Right cardiac atrium (tissue), 5 donors: ENCODE measurements around the gene GFPT1. TPM values are rescaled to one million over a fixed set of nuclear protein-coding genes. Genes with fewer than 3 reads are reported as not detected.
A peak's percentile ranks its signal among the peaks of the same experiment; 100 is the strongest.

Experiments
- ATAC-seq, 2 donors: fragments of 200-7000 bp; cut with Tn5 transposase; one replicate each; pipeline versions ENCODE4 v1.8.0 to v1.9.1; 2020; ENCODE audit warnings: moderate library complexity in 2 of 2, mild to moderate bottlenecking in 1 of 2
- DNase-seq, 3 donors: peaks; one replicate each; pipeline ENCODE4 v3.0.0-alpha.2; 2020
- H3K27ac ChIP-seq: one replicate; pipeline ENCODE4 v1.5.1; 2013; ENCODE audit warnings: mild to moderate bottlenecking, low read length, control low read depth, moderate library complexity
- H3K27me3 ChIP-seq: one replicate; pipeline ENCODE4 v1.6.1; 2013; ENCODE audit not compliant: control insufficient read depth, insufficient read depth
- H3K4me1 ChIP-seq: one replicate; pipeline ENCODE4 v1.6.1; 2013; ENCODE audit warnings: low read length; ENCODE audit not compliant: control insufficient read depth, insufficient read depth
- H3K4me3 ChIP-seq: one replicate; pipeline ENCODE4 v1.5.1; 2013; ENCODE audit warnings: low read length, control low read depth
- H3K9me3 ChIP-seq: one replicate; pipeline ENCODE4 v1.6.1; 2013; ENCODE audit warnings: low read length; ENCODE audit not compliant: control insufficient read depth
- WGBS: extraction: QIAGEN DNeasy Blood & Tissue Kit; methylation state at CpG from one replicate; pipeline ENCODE4 v1.1.7; 2013; 5-methylcytosine and 5-hydroxymethylcytosine counted together
- intact Hi-C, 4 donors: fragments of 100-400 bp; cut with DNase I; formaldehyde crosslinking; loops; one replicate each; pipeline versions ENCODE4 v1.11.0 to v1.14.0; 2022 to 2023
- polyA plus RNA-seq: library from polyadenylated mRNA; stranded (reverse); fragments of 200-250 nt; gene quantifications from one replicate; pipeline ENCODE4 v1.2.3, GENCODE V29; 2013
- total RNA-seq, 4 donors: library from RNA; stranded (reverse); fragmentation: NEBNext Ultra II Directional; extraction: Animal tissue kit (Norgen Biotek cat#: 25700); gene quantifications; one replicate each; pipeline ENCODE4 v1.2.1, GENCODE V29; 2021
- donor health status: healthy with polysubstance abuse.
- donor health status: DM: no; HTN: yes; CAD: no.
- donor health status: DM: no; HTN: no; CAD: no.
- donor health status: DM: no; HTN: yes; CAD: no; lungs with severe emphysema.
- donor health status: DM: yes; HTN: yes; CAD: no.

GFPT1 gene
- total and polyA plus RNA-seq, 5 donors, result 7.2 to 53.3 (median 35.5) TPM

GRCh38 chr2:69288429-69288828 lies 98.6 kb downstream of the GFPT1 start:
- Histone ChIP-seq H3K4me3 (no peak overlapping the region), H3K9me3 (no peaks in the 10 kb centered on the region), H3K27me3 (no peaks in the 10 kb centered on the region), H3K4me1 (no peaks in the 10 kb centered on the region), H3K27ac (no peak overlapping the region)
- no peak for ATAC-seq
- intact Hi-C loops, result no loop called here
- DNase-seq, result no peak
- WGBS, result 88% methylated on average over 1 of the region's 1 CpG

DNA sequence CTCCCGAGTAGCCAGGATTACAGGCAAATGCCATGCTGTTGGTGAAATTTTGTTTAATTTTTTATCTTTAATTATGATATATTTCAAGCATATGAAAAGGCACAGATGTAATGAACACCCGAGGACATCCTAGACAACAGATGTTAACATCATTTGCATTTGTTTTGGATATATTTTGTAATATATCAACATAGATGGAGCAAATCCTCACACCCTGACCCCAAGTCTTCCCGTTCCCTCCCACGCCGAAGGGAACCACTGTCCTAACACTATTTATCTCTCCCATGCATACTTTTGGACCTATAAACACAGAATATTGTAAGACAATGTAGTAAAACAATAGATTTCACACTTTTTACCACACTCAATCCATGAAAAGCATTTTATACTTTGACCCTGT lies 99.5 kb downstream of the GFPT1 start:
- Histone ChIP-seq H3K27me3 (no peaks in the 10 kb centered on the region), H3K4me1 (no peaks in the 10 kb centered on the region), H3K4me3 (no peak overlapping the region), H3K27ac (no peak overlapping the region), H3K9me3 (no peaks in the 10 kb centered on the region)
- DNase-seq, result no peak
- WGBS, result 86% methylated on average over 5 of the region's 5 CpGs
- intact Hi-C loops, result no loop called here
- no peak for ATAC-seq

DNA sequence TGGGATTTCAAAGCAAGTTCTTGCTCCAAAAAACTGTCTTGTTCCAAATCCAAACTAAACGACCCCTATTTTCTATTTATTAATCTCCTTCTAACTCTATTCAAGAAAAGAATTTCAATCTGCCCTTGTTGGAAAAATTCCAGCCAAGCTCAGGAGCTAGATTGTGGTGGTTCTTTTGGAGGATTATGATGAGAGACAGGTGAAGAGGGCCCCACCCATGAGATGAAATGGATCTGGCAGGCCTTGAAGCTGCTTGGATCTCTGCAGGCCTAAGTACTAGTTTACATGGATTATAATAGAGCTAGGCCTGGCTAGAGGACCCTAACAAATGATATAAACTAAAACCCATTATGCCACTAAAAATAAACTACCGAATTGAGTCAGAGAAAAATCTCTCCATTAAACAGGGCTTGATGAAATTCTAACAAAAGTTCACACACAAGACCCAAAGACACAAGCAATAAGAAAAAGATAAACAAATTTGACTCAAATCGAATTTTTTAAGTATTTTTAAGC lies 101.6 kb downstream of the GFPT1 start:
- H3K27ac ChIP-seq, result no peak overlapping the region

DNA sequence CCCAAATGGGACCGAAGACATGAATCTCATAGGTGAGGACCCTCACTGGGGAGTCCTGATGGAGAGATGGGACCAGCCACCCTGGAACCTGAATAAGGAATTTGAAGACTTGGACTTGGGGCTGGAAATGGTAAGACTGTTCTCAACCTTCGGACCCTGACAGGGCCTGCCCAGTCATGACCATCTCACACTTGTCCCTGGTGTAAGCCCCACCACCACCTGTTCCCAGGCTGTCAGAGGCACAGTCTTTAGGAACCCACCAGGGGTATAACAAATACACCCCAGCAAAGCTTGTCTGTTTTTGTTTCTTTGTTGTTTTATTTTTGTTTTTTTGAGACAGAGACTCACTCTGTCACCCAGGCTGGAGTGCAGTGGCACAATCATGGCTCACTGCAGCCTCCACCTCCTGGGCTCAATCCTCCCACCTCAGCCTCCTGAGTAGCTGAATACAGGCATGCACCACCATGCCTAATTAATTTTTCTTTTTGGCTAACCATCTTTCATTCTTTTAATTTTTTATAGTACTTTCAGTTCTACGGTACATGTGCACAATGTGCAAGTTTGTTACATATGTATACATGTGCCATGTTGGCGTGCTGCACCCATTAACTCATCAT lies 106.1 kb downstream of the GFPT1 start:
- ATAC-seq, result no peak

More for the DNA sequence above, 101.6 kb downstream of the GFPT1 start:
- no peak overlapping the region for H3K4me3 ChIP-seq
- no peaks in the 10 kb centered on the region for H3K9me3 ChIP-seq
- no peaks in the 10 kb centered on the region for H3K4me1 ChIP-seq
- H3K27me3 ChIP-seq, result no peaks in the 10 kb centered on the region
- 63% methylated on average over 3 of the region's 3 CpGs for WGBS
- no peak for ATAC-seq
- intact Hi-C loops, result no loop called here
- no peak for DNase-seq

GRCh38 chr2:69279931-69280681 lies 106.9 kb downstream of the GFPT1 start:
- Histone ChIP-seq H3K9me3 (no peaks in the 10 kb centered on the region), H3K4me3 (no peak overlapping the region), H3K4me1 (peaks cover 2% of the 10 kb centered on the region), H3K27me3 (no peaks in the 10 kb centered on the region), H3K27ac (no peak overlapping the region)
- DNase-seq (peak in 1 of 3 donors; percentile 29), ATAC-seq (peak; percentile 31 to 59)
- intact Hi-C loops, result no loop called here
- WGBS, result 70% methylated on average over 9 of the region's 9 CpGs

More for the DNA sequence above, 106.1 kb downstream of the GFPT1 start:
- intact Hi-C loops, result no loop called here
- Histone ChIP-seq H3K4me3 (no peak overlapping the region), H3K4me1 (peaks cover 2% of the 10 kb centered on the region), H3K27me3 (no peaks in the 10 kb centered on the region), H3K27ac (no peak overlapping the region), H3K9me3 (no peaks in the 10 kb centered on the region)
- no peak for DNase-seq
- 96% methylated on average over 4 of the region's 4 CpGs for WGBS

GRCh38 chr2:69279211-69279610 lies 107.8 kb downstream of the GFPT1 start:
- H3K9me3 ChIP-seq, result no peaks in the 10 kb centered on the region
- intact Hi-C loops, result no loop called here
- peaks cover 2% of the 10 kb centered on the region for H3K4me1 ChIP-seq
- ATAC-seq (no peak), DNase-seq (no peak)
- no peak overlapping the region for H3K4me3 ChIP-seq
- no peak overlapping the region for H3K27ac ChIP-seq
- WGBS, result 96% methylated on average over 2 of the region's 2 CpGs
- H3K27me3 ChIP-seq, result no peaks in the 10 kb centered on the region

GRCh38 chr2:69278366-69278765 lies 108.7 kb downstream of the GFPT1 start:
- peaks cover 2% of the 10 kb centered on the region for H3K4me1 ChIP-seq
- no peak for ATAC-seq
- 38% methylated on average over 5 of the region's 5 CpGs for WGBS
- no peaks in the 10 kb centered on the region for H3K9me3 ChIP-seq
- no peak overlapping the region for H3K4me3 ChIP-seq
- intact Hi-C loops, result no loop called here
- no peak for DNase-seq
- H3K27ac ChIP-seq, result no peak overlapping the region
- H3K27me3 ChIP-seq, result no peaks in the 10 kb centered on the region

DNA sequence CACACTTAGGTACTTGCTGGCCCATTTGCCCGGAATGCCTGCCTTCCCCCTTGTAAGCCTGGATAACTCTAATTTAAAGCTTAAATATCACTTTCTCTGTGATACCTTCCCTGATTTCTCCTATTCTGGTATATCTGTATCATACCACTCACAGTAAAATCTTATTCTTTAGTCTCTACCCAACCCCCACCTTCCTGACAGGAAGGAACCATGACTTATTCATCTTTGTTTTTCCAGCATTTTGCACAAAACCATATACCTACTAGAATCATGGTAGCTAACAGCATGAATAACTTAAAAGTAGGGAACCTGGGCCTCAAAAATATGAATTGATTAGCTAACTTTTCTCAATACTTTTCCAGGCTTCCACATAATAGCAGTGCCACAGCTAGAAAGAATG lies 111.5 kb downstream of the GFPT1 start:
- no peak overlapping the region for H3K27ac ChIP-seq
- DNase-seq, result no peak
- no peak for ATAC-seq
- H3K9me3 ChIP-seq, result no peaks in the 10 kb centered on the region
- peaks cover 2% of the 10 kb centered on the region for H3K4me1 ChIP-seq
- 98% methylated on average over 1 of the region's 1 CpG for WGBS
- intact Hi-C loops, result no loop called here
- no peak overlapping the region for H3K4me3 ChIP-seq
- H3K27me3 ChIP-seq, result no peaks in the 10 kb centered on the region

DNA sequence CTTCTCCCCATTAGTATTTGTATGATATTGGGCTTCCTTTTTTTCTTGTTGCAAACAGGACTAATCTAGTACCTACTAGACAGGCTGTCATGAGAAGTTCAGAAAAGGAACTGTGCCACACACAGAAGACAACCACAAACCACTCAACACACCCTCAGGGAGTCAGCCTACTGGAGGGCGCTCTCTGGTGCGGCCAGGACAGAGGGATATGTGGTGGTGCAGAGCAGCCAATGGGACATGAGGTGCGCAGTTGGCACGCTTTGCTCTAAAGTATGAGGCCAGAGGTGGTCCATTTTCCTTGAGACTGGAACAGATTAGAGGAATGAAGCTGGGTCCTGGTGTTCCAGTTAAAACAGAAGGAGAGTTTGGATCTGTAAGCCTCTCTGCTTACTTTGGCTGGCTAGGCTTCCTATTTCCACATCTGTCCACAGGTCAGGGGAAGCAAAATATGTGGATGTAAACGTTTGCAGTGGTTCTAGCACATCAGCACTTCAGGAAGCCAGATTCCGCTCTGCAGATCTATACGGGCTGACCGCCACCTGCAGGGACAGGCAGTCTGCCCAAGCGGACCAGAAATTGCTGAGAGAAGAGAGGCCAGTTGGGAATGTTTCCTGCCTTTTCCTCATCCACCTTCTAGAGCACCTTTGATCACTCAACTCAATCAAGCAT lies 114.1 kb downstream of the GFPT1 start:
- Histone ChIP-seq H3K4me3 (no peak overlapping the region), H3K9me3 (no peaks in the 10 kb centered on the region), H3K27ac (no peak overlapping the region), H3K27me3 (no peaks in the 10 kb centered on the region), H3K4me1 (no peaks in the 10 kb centered on the region)
- intact Hi-C loops, result no loop called here
- DNase-seq (no peak), ATAC-seq (peak; percentile 56 to 63)
- WGBS, result 70% methylated on average over 9 of the region's 9 CpGs

DNA sequence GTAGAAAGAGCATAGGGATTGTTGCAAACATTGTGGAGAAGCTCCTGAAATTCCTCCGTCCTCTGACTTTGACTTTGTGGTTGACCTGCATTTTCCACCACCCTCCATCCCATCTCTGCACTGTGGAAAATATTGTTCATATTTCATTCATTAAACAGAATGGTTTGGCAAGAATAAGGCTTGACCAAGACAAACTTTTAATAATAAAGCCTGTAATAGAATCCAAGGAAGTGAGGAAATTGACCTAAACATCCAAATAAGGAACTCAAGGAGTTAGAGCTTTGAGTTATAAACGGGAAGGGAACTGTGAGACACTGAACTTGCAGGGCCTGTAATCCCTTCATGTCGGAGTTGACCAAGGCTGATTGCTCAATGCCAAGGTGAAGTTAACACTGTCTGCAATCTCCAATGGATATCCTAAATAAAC lies 115.2 kb downstream of the GFPT1 start:
- Histone ChIP-seq H3K4me1 (no peaks in the 10 kb centered on the region), H3K27me3 (no peaks in the 10 kb centered on the region), H3K27ac (no peak overlapping the region), H3K4me3 (no peak overlapping the region), H3K9me3 (no peaks in the 10 kb centered on the region)
- intact Hi-C loops, result no loop called here
- DNase-seq (no peak), ATAC-seq (no peak)
- 38% methylated on average over 3 of the region's 3 CpGs for WGBS
